ENCODE results near the gene RAB44. TPM values are rescaled to one million over a fixed set of nuclear protein-coding genes. Genes with fewer than 3 reads are reported as not detected.

The RAB44 gene
- total RNA-seq, 1 experiment from 2014 or later = not detected

DNA sequence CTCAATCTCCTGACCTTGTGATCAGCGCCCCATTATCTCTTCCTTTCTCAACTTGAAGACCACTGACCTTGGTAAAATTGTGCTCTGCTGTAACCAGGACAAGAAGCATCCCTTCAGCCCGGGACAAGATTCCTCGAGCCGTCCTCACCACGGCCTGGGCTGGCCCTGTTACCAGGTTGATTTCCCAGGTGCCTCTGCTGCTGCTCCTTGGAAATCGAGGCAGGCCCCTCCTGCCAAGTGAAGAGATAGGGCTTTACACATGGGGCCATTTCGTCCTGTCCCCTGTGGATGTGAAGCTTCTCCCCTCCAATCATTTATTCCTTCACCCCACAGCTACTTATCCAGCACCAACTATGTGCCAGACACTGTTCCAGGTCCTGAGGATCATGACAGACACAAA lies 21.5 kb downstream of the RAB44 start:
- H3K4me3 ChIP-seq (ENCODE audit: low read depth in 2 of 2, low read length in 2 of 2) = no peak overlapping the region
- H3K36me3 ChIP-seq (ENCODE audit: control insufficient read depth, insufficient read depth, low read length) = no peaks in the 10 kb centered on the region
- H3K4me1 ChIP-seq (ENCODE audit: control insufficient read depth, insufficient read depth, low read length) = no peaks in the 10 kb centered on the region
- ATAC-seq (no peak), DNase-seq (ENCODE audit: low read depth, low spot score) (no peak)
- no peak overlapping the region for H3K27ac ChIP-seq (ENCODE audit: low read length)
- no TSS peak for BruUV-seq (replicated peaks)
- ChIA-PET CTCF (interaction anchor here (0.7 kb wide), 1 partner anchor 28 kb away, joined by 5 read pairs; no protein-coding TSS in a partner anchor), POLR2A (no interaction called here)
- TF ChIP-seq, protein P1, sequence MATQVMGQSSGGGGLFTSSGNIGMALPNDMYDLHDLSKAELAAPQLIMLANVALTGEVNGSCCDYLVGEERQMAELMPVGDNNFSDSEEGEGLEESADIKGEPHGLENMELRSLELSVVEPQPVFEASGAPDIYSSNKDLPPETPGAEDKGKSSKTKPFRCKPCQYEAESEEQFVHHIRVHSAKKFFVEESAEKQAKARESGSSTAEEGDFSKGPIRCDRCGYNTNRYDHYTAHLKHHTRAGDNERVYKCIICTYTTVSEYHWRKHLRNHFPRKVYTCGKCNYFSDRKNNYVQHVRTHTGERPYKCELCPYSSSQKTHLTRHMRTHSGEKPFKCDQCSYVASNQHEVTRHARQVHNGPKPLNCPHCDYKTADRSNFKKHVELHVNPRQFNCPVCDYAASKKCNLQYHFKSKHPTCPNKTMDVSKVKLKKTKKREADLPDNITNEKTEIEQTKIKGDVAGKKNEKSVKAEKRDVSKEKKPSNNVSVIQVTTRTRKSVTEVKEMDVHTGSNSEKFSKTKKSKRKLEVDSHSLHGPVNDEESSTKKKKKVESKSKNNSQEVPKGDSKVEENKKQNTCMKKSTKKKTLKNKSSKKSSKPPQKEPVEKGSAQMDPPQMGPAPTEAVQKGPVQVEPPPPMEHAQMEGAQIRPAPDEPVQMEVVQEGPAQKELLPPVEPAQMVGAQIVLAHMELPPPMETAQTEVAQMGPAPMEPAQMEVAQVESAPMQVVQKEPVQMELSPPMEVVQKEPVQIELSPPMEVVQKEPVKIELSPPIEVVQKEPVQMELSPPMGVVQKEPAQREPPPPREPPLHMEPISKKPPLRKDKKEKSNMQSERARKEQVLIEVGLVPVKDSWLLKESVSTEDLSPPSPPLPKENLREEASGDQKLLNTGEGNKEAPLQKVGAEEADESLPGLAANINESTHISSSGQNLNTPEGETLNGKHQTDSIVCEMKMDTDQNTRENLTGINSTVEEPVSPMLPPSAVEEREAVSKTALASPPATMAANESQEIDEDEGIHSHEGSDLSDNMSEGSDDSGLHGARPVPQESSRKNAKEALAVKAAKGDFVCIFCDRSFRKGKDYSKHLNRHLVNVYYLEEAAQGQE (IDR thresholded peaks at IDR 0.05; ENCODE audit: insufficient read depth in 1 of 2, low read depth in 2 of 2, low read length in 1 of 2) = no peak
- TF ChIP-seq POLR2AphosphoS5 (IDR thresholded peaks at IDR 0.05; ENCODE audit: low read depth, low read length) = no peak
- no peak for TF ChIP-seq SIN3A (IDR thresholded peaks at IDR 0.05; ENCODE audit: borderline replicate concordance, insufficient read depth, low read depth, low read length)
- no peak for TF ChIP-seq TCF7L2 (IDR thresholded peaks at IDR 0.05; ENCODE audit: low read depth, low read length)
- TF ChIP-seq, protein P2, sequence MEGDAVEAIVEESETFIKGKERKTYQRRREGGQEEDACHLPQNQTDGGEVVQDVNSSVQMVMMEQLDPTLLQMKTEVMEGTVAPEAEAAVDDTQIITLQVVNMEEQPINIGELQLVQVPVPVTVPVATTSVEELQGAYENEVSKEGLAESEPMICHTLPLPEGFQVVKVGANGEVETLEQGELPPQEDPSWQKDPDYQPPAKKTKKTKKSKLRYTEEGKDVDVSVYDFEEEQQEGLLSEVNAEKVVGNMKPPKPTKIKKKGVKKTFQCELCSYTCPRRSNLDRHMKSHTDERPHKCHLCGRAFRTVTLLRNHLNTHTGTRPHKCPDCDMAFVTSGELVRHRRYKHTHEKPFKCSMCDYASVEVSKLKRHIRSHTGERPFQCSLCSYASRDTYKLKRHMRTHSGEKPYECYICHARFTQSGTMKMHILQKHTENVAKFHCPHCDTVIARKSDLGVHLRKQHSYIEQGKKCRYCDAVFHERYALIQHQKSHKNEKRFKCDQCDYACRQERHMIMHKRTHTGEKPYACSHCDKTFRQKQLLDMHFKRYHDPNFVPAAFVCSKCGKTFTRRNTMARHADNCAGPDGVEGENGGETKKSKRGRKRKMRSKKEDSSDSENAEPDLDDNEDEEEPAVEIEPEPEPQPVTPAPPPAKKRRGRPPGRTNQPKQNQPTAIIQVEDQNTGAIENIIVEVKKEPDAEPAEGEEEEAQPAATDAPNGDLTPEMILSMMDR (IDR thresholded peaks at IDR 0.05) = no peak
- in situ Hi-C loops (cut with HindIII; ENCODE audit: low pct_unique_long_range_greater_than_20kb, low sequenced_read_pairs) (no loop called here), intact Hi-C loops (cut with micrococcal nuclease; ENCODE audit: unreplicated experiment) (no loop called here)
- H3K27me3 ChIP-seq (ENCODE audit: control insufficient read depth, insufficient read depth, low read length) = no peaks in the 10 kb centered on the region
- H3K9me3 ChIP-seq (ENCODE audit: control insufficient read depth, insufficient read depth, low read depth, low read length) = no peaks in the 10 kb centered on the region

DNA sequence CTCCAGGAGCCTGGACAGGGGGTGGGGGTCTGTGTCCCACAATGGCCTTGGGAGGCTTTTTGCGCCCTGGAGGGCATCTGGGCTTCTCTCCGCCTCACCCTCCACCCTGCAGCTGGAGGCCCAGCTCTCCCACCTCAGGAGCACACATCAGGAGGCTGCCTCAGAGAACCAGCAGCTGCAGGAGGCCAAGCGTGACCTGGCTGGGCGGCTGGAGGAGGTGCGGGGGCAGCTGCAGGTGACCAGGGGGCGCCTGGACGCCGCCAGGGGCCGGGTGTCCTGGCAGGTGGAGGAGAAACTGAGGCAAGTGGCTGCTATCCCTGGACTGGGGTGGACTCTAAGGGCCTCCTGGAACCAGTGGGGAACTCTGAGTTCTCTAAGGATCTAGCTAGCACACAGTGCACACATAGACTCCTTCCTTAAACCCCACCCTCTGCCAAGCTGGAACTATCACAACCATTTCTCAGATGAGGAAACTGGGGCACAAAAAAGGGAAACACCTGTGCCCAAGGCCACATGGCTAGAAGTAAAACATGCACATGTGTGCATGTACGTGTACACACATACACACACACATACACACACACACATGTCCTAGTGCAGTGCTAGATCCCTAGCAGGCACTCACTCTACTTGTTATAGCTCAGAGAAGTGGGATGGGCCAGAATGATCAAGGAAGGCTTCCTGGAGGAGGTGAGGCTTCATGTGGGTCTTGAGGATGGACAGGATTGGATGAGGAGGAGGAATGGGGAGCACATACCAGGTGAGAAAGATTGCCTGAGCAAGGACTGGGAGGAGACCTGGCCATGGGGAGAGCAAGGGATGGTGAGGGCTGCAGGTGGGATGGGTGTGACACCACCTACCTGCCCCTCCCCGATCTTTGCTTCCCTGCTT lies 22.9 kb downstream of the RAB44 start:
- Histone ChIP-seq H3K36me3 (ENCODE audit: control insufficient read depth, insufficient read depth, low read length) (no peaks in the 10 kb centered on the region), H3K9me3 (ENCODE audit: control insufficient read depth, insufficient read depth, low read depth, low read length) (no peaks in the 10 kb centered on the region), H3K4me3 (ENCODE audit: low read depth in 2 of 2, low read length in 2 of 2) (no peak overlapping the region), H3K27me3 (ENCODE audit: control insufficient read depth, insufficient read depth, low read length) (no peaks in the 10 kb centered on the region), H3K4me1 (ENCODE audit: control insufficient read depth, insufficient read depth, low read length) (no peaks in the 10 kb centered on the region), H3K27ac (ENCODE audit: low read length) (no peak overlapping the region)
- ATAC-seq = no peak
- no TSS peak for BruUV-seq (replicated peaks)
- DNase-seq (ENCODE audit: low read depth, low spot score) = no peak
- in situ Hi-C loops (cut with HindIII; ENCODE audit: low pct_unique_long_range_greater_than_20kb, low sequenced_read_pairs) (no loop called here), intact Hi-C loops (cut with micrococcal nuclease; ENCODE audit: unreplicated experiment) (no loop called here)
- TF ChIP-seq TCF7L2 (IDR thresholded peaks at IDR 0.05; ENCODE audit: low read depth, low read length) (no peak), SIN3A (IDR thresholded peaks at IDR 0.05; ENCODE audit: borderline replicate concordance, insufficient read depth, low read depth, low read length) (no peak), POLR2AphosphoS5 (IDR thresholded peaks at IDR 0.05; ENCODE audit: low read depth, low read length) (no peak)
- TF ChIP-seq, protein P1 (IDR thresholded peaks at IDR 0.05; ENCODE audit: insufficient read depth in 1 of 2, low read depth in 2 of 2, low read length in 1 of 2) = no peak
- TF ChIP-seq, protein P2 (IDR thresholded peaks at IDR 0.05) = no peak
- CTCF ChIA-PET = no interaction called here
- POLR2A ChIA-PET = interaction anchor here (0.6 kb wide), 3 partner anchors 58 to 335 kb away, joined by 4 to 9 read pairs (median 5); no protein-coding TSS in a partner anchor
